HG03045 (cell line): ENCODE results near the gene MXI1.

Experiments
- ATAC-seq: cut with Tn5 transposase; IDR thresholded peaks from one replicate; pipeline ENCODE4 v1.9.1; 2021; ENCODE audit warnings: mild to moderate bottlenecking, moderate library complexity; ENCODE audit not compliant: unreplicated experiment

MXI1 gene

DNA sequence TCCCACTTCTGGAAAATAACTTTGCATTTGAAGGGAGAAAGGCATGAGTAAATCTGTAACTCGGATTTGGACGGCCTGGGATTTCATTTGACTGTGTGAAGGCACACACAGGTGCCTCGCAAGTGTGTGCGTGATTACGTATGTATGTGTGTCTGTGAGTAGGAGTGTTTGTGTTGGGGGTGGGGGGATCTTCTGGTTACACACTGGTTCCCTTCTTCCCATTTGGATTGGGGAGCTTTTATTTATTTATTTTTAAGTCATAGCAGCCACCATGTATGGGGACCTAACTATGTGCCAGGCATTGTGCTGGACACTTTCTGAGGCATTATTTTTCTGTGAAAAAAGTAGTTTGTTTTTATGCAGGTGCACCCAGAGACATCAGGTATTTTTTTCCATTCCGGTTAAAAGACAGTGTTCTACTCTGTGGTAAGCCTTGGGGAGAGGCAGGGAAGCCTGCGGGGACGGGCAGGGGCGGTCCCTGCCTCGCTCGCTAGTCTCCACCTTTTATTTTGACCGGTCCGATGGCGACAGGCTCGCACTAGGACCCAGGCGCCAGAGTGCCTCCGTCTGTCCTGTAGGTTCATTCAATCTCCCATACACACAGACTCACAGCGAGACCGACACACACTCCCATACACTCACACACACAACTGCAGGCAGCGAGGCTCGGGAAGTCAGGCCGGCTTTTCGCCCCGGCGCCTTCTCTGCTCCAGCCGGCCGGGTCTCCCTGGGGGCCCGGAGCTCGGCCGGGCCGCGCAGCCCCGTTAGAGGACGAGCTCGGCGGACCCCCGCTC lies at the start of gene MXI1:
TSS of gene MXI1 (plus strand) at position 595 of the 794 bp plus-strand sequence. CDS start 204 bp downstream, outside the sequence.
- peak; percentile 55 for ATAC-seq

GRCh38 chr10:110158051-110159005 lies 49.1 kb upstream of the MXI1 start:
- ATAC-seq, result no peak

GRCh38 chr10:110160081-110160480 lies 47.3 kb upstream of the MXI1 start:
- ATAC-seq, result no peak

DNA sequence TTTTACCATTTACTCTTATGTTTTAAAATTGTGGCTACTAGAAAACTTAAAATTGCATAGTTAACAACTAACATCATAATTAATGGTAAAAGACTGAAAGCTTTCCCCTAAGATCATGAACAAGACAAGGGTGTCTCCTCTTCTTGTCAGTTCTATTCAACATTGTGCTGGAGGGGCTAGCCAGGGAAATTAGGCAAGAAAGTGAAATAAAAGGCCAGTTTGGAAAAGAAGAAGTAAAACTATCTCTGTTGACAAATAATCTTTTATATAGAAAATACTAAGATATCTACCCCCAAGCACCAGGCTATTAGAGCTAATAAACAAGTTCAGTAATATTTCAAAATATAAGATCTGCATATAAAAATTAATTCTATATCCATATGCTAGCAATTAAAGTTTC lies 46.9 kb upstream of the MXI1 start:
- ATAC-seq, result no peak

DNA sequence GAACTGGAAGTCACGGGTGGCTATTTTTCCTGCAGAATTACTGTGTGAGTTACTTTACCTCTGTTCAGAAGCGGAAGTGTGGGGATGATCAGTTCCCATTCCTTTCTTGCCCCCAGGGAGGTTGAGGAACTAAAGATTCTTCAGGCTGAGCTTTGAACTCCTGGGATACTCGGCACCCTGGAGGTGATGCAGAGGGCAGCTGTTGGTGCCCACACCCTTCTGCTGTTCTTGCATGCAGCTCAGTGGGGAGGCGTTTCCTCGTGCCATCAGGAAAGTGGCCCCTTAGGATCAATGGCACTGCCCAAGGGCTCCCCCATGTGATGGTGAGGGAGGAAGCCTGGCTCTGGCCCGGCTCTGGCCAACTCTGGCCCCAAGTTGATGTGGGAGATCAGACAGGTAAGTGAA lies 44.7 kb upstream of the MXI1 start:
- ATAC-seq, result no peak

GRCh38 chr10:110163192-110163773 lies 44.1 kb upstream of the MXI1 start:
- no peak for ATAC-seq

DNA sequence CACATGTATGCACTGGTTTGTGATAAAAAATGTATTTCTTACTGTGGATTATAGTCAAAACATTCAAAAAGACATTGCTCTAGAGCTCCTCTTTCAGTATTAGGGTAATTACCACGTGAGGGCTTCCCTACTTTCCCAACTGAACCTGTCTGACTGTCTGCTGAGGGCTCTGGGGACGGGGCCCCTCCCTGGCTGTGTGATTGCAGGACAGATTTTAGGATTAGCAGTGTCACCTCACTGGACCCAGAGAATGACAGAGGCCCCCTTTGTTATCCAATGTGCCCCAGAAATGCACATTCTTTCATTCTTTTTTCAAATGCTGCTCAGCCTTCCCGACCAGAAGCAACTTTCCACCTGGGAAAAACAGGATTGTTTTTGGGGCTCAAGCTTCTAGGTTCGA lies 43.6 kb upstream of the MXI1 start:
- ATAC-seq, result no peak

DNA sequence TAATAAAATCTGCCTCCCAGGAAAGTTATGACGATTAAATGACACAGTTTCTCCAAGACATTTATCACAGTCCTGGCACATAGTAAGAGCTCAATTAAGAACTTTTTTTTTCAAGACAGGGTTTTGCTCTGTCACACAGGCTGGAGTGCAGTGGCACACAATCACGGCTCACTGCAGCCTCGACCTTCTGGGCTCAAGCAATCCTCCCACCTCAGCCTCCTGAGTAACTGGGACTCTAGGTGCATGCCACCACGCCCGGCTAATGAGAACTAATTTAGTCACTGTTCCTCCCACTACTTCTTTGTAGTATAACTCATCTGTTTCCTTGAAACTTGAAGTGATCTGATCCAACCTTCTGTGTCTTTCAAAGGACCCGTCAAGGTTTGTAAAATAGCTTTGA lies 42.2 kb upstream of the MXI1 start:
- no peak for ATAC-seq

DNA sequence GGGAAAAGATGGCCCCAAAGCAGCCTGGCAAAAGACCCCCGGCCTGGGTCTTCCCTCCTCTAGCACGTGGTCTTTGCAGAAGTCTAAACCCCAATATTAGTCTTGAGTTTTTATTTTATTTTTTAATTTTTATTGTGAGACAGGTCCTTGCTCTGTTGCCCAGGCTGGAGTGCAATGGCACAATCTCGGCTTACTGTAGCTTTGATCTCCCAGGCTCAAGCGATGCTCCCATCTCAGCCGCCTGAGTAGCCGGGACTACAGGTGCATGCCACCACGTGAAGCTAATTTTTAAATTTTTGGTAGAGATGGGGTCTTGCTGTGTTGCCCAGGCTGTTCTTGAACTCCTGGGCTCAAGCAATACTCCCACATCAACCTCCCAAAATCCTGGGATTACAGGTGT lies 40.3 kb upstream of the MXI1 start:
- no peak for ATAC-seq

DNA sequence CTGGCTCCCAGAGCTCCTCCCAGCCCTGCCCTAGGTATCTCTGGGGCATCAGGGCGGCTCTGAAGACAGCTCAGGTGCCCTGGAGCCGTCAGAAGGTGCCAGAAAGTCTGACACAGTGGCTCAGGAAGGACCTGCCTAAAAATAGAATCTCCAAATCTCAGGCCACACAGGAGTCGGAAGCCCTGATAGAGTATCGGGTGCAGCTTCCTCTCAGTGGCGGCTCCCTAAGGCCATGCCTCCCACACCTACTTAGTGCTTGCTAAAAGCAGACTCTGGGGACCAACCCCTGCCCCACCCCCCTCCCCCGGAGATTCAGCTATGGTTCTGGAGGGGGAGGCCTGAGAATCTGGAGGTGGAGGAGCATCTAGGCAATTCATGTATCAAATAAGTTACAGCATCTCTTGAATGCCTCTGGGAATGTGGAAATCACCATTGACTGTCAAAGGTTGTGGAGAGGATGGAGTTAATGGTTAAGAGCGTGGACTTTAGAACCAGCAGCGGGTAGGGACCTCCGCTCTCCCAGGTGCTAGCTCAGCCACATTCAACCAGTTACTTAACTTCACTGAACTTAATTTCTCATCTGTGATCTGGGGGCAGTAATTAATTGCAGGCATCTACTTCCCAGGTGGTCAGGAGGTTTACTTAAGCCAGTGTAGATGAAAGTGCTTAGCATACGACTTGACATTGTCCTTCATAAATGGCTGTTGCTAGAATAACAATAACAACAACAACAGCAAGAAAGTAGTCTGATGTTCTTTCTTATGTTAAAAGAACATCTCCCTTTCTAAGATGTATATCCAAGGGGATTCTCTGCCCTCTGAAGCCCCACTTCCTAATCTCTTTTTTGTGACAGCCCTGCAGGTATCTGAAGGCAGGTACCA lies 38.6 kb upstream of the MXI1 start:
- ATAC-seq, result no peak

GRCh38 chr10:110169586-110169985 lies 37.8 kb upstream of the MXI1 start:
- ATAC-seq, result no peak

- ATAC-seq, result no peak
Measured at GRCh38 chr10:110170142-110170971, 37.0 kb upstream of the MXI1 start.

- ATAC-seq, result no peak
Measured at GRCh38 chr10:110171032-110171431, 36.4 kb upstream of the MXI1 start.

- ATAC-seq, result no peak
Measured at GRCh38 chr10:110172155-110172554, 35.2 kb upstream of the MXI1 start.

GRCh38 chr10:110174201-110174600 lies 33.2 kb upstream of the MXI1 start:
- ATAC-seq, result no peak

DNA sequence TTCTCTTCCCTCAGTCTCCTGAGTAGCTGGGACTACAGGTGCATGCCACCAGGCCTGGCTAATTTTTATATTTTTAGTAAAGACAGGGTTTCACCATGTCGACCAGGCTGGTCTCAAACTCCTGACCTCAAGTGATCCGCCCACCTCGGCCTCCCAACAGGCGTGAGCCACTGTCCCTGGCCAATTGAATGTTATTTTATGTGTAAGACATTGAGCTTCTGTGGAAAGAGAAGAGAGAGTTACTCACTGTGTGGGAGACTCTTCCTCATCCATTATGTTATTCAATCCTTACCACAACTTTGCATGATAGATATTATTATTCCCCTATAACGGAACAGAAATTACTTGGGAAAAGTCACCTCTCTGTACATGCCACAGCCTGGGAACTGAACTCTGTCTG lies 32.6 kb upstream of the MXI1 start:
- no peak for ATAC-seq

- ATAC-seq, result no peak
Measured at GRCh38 chr10:110175406-110175805, 32.0 kb upstream of the MXI1 start.

- ATAC-seq, result no peak
Measured at GRCh38 chr10:110176141-110177030, 31.0 kb upstream of the MXI1 start.

GRCh38 chr10:110179220-110179619 lies 28.2 kb upstream of the MXI1 start:
- no peak for ATAC-seq
